ENCODE results near the gene C17orf107.
A peak's percentile ranks its signal among the peaks of the same experiment; 100 is the strongest.
"Not testable (repeated sequence)": the region's sequence is repeated elsewhere in the genome, so short reads cannot be mapped to it uniquely, and the experiment has no call there.

Gene C17orf107

GRCh38 chr17:4899341-4900230, at the start of gene C17orf107:
Gene C17orf107 (plus strand): TSS chr17:4899536. CDS start chr17:4899763, 227 bp downstream.
- DNase-seq (ENCODE audit: low read depth) = peak; percentile 52

- no peak for DNase-seq (ENCODE audit: low read depth)
Measured at GRCh38 chr17:4850246-4850645, 49.1 kb upstream of the C17orf107 start.

GRCh38 chr17:4851084-4851483, 48.3 kb upstream of the C17orf107 start:
- no peak for DNase-seq (ENCODE audit: low read depth)

- peak; percentile 37 for DNase-seq (ENCODE audit: low read depth)
Measured at GRCh38 chr17:4852567-4853207, 46.6 kb upstream of the C17orf107 start.

GRCh38 chr17:4853208-4853671, 46.1 kb upstream of the C17orf107 start:
- DNase-seq (ENCODE audit: low read depth) = no peak

GRCh38 chr17:4854111-4854681, 45.1 kb upstream of the C17orf107 start:
- peak; percentile 44 for DNase-seq (ENCODE audit: low read depth)

GRCh38 chr17:4856271-4856936, 42.9 kb upstream of the C17orf107 start:
- DNase-seq (ENCODE audit: low read depth) = no peak

- DNase-seq (ENCODE audit: low read depth) = no peak
Measured at GRCh38 chr17:4856937-4857314, 42.4 kb upstream of the C17orf107 start.

- DNase-seq (ENCODE audit: low read depth) = not testable (repeated sequence)
Measured at GRCh38 chr17:4857347-4857746, 42.0 kb upstream of the C17orf107 start.

GRCh38 chr17:4858068-4858881, 41.1 kb upstream of the C17orf107 start:
- peak; percentile 29 for DNase-seq (ENCODE audit: low read depth)

- DNase-seq (ENCODE audit: low read depth) = peak; percentile 18
Measured at GRCh38 chr17:4858882-4859260, 40.5 kb upstream of the C17orf107 start.

- no peak for DNase-seq (ENCODE audit: low read depth)
Measured at GRCh38 chr17:4859816-4860625, 39.3 kb upstream of the C17orf107 start.

- DNase-seq (ENCODE audit: low read depth) = no peak
Measured at GRCh38 chr17:4860651-4861050, 38.7 kb upstream of the C17orf107 start.

GRCh38 chr17:4861052-4861451, 38.3 kb upstream of the C17orf107 start:
- no peak for DNase-seq (ENCODE audit: low read depth)

- no peak for DNase-seq (ENCODE audit: low read depth)
Measured at GRCh38 chr17:4862720-4863119, 36.6 kb upstream of the C17orf107 start.

- no peak for DNase-seq (ENCODE audit: low read depth)
Measured at GRCh38 chr17:4863321-4863720, 36.0 kb upstream of the C17orf107 start.

GRCh38 chr17:4867535-4867934, 31.8 kb upstream of the C17orf107 start:
- not testable (repeated sequence) for DNase-seq (ENCODE audit: low read depth)

GRCh38 chr17:4869058-4869998, 30.0 kb upstream of the C17orf107 start:
- not testable (repeated sequence) for DNase-seq (ENCODE audit: low read depth)

GRCh38 chr17:4870855-4871254, 28.5 kb upstream of the C17orf107 start:
- no peak for DNase-seq (ENCODE audit: low read depth)

Data from ELR (cell line).